Thyroid gland (tissue), 4 donors: Measurements from ENCODE around the gene MMP19.

Experiments used
- CTCF ChIP-seq, 6 experiments: fragments of 200-600 bp in 3 of 6; fragments of 450-650 bp in 3 of 6; sonication (generic) in 3 of 6; IDR thresholded peaks; one replicate each; pipeline ENCODE4 v1.5.1; 2016 to 2019; ENCODE audit warnings: antibody characterized with exemption in 6 of 6, mild to moderate bottlenecking in 2 of 6, inconsistent platforms in 1 of 6, moderate library complexity in 1 of 6
- POLR2A ChIP-seq, 2 donors: fragments of 450-650 bp; IDR thresholded peaks; one replicate each; pipeline ENCODE4 v1.6.1; 2017; ENCODE audit warnings: antibody characterized with exemption in 2 of 2, mild to moderate bottlenecking in 2 of 2, moderate library complexity in 1 of 2

GRCh38 chr12:55849616-55850343, 7.0 kb upstream of the MMP19 start:
- no peak for TF ChIP-seq CTCF (IDR thresholded peaks at IDR 0.05)
- no peak for TF ChIP-seq POLR2A (IDR thresholded peaks at IDR 0.05)
